Thoracic aorta (tissue), 2 donors: Measurements from ENCODE around the gene MICAL2. TPM values are rescaled to one million over a fixed set of nuclear protein-coding genes. Genes with fewer than 3 reads are reported as not detected.
A peak's percentile ranks its signal among the peaks of the same experiment; 100 is the strongest.

ENCODE experiments used
- ATAC-seq: fragments of 150-250 bp; one replicate; pipeline ENCODE4 v1.8.0; 2017; ENCODE audit warnings: low read depth; ENCODE audit not compliant: insufficient number of reproducible peaks, low FRiP score
- DNase-seq: peaks from one replicate; pipeline ENCODE4 v3.0.0-alpha.2; 2020; ENCODE audit warnings: low spot score
- H3K27ac ChIP-seq, 2 donors: fragments of 200-600 bp; sonication (generic); 1 replicate in 1 of 2; 2 replicates in 1 of 2; pipeline ENCODE4 v1.5.1; 2016; ENCODE audit warnings: mild to moderate bottlenecking in 2 of 2, moderate library complexity in 2 of 2
- H3K27me3 ChIP-seq: fragments of 200-600 bp; sonication (generic); replicated peaks from 2 replicates; pipeline ENCODE4 v1.6.0; 2016; ENCODE audit warnings: mild to moderate bottlenecking; ENCODE audit not compliant: insufficient read depth
- H3K36me3 ChIP-seq: fragments of 200-600 bp; sonication (generic); one replicate; pipeline ENCODE4 v1.5.1; 2016
- H3K4me1 ChIP-seq, 2 donors: fragments of 200-600 bp; sonication (generic); 1 replicate in 1 of 2; 2 replicates in 1 of 2; pipeline versions ENCODE4 v1.5.1 to v1.6.0; 2016; ENCODE audit warnings: low read depth in 2 of 2, mild to moderate bottlenecking in 1 of 2; ENCODE audit not compliant: control insufficient read depth in 1 of 2
- H3K4me3 ChIP-seq: fragments of 200-600 bp; sonication (generic); 2 replicates; pipeline ENCODE4 v1.5.1; 2016; ENCODE audit warnings: mild to moderate bottlenecking
- H3K9me3 ChIP-seq: fragments of 200-600 bp; sonication (generic); 2 replicates; pipeline ENCODE4 v1.5.1; 2016
- total RNA-seq, 2 donors: library from RNA; depleted of rRNA; stranded (reverse); fragments of >200 nt; gene quantifications; one replicate each; pipeline versions ENCODE4 v1.1.0 to v1.2.3, GENCODE V29; 2016
- TF ChIP-seq, protein P1 (sequence below): fragments of 200-600 bp; sonication (generic); IDR thresholded peaks from one replicate; pipeline ENCODE4 v1.5.1; 2019; ENCODE audit warnings: antibody characterized with exemption

MICAL2 gene
- total RNA-seq, 2 donors from 2014 or later = 791 to 989 TPM

DNA sequence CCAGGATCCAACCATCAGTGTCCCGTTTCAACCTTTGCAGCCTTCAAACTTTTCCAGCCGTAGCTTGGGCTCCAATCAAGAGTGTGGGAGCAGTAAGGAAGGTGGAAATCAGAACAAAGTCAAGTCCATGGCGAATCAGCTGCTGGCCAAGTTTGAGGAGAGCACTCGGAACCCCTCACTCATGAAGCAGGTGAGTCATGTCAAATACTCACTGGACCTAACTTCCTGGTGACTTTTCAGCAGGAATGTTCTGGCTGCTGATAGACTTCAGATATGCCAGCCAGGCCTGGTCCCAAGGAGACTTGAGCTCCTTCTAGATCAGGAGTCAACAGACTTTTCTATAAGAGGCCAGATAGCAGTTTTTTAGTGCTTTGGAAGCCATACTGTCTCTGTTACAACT is 129.0 kb downstream of the MICAL2 start:
- ATAC-seq = no peak
- peaks cover 43% of the 10 kb centered on the region for H3K36me3 ChIP-seq
- H3K9me3 ChIP-seq = no peaks in the 10 kb centered on the region
- DNase-seq = no peak
- peaks cover 54 to 100% of the 10 kb centered on the region in 2 donors for H3K4me1 ChIP-seq
- H3K27me3 ChIP-seq = no peaks in the 10 kb centered on the region
- TF ChIP-seq, protein P1, sequence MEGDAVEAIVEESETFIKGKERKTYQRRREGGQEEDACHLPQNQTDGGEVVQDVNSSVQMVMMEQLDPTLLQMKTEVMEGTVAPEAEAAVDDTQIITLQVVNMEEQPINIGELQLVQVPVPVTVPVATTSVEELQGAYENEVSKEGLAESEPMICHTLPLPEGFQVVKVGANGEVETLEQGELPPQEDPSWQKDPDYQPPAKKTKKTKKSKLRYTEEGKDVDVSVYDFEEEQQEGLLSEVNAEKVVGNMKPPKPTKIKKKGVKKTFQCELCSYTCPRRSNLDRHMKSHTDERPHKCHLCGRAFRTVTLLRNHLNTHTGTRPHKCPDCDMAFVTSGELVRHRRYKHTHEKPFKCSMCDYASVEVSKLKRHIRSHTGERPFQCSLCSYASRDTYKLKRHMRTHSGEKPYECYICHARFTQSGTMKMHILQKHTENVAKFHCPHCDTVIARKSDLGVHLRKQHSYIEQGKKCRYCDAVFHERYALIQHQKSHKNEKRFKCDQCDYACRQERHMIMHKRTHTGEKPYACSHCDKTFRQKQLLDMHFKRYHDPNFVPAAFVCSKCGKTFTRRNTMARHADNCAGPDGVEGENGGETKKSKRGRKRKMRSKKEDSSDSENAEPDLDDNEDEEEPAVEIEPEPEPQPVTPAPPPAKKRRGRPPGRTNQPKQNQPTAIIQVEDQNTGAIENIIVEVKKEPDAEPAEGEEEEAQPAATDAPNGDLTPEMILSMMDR = no peak
- peak overlapping the region; percentile 95 to 98 for H3K27ac ChIP-seq
- H3K4me3 ChIP-seq = no peak overlapping the region

DNA sequence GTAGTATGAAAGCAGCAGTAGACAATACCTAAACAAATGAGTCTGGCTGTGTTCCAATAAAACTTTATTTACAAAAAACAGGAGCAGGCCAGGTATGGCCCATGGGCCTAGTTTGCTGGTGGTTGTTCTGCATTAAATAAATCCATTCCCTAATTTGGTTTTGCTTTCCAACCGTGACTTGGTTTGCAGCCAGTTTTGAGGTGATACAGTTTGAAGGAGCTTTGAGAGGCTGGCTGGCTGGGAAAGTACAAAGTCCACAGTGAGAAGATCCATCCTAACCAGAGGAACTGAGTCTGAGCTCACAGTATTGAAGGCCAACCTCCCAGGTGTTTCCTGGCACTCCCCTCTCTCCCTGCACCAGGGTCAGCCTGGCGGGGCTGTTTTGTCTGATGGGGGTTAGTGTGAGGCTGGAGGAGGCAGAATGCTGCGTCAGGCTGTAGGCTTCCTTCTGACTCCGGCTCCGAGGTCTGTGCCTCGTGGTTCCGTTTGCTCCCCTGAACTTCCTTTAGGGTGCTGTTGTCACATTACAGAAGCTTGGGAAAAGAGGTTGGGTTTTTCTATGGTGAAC is 129.5 kb downstream of the MICAL2 start:
- Histone ChIP-seq H3K36me3 (peaks cover 45% of the 10 kb centered on the region), H3K4me3 (no peak overlapping the region), H3K27me3 (no peaks in the 10 kb centered on the region), H3K9me3 (no peaks in the 10 kb centered on the region), H3K27ac (peak overlapping the region; percentile 95 to 98), H3K4me1 (peaks cover 55 to 100% of the 10 kb centered on the region in 2 donors)
- ATAC-seq (no peak), DNase-seq (no peak)
- TF ChIP-seq, protein P1 = no peak

DNA sequence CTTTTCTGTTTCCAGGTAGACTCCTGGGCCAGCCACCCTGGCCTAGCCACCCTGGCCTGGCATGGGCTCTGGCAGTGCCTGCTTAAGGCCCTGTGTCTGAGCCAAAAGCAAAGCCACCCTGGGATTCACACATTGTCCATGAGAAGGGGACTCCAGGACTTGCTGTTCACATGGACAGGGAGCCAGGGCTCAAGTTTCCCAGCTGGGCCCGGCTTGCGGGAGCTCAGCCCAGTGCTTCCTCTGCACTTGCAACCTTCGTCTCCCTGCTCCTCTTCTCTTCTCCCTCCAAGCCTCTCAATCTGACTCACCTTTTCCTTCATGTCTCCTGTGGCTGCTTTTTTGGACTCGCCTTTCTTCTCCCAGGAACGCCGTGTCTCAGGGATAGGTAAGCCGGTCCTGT is 130.3 kb downstream of the MICAL2 start:
- Histone ChIP-seq H3K4me1 (peaks cover 53 to 100% of the 10 kb centered on the region in 2 donors), H3K27ac (peak overlapping the region; percentile 95 to 98), H3K4me3 (no peak overlapping the region), H3K9me3 (no peaks in the 10 kb centered on the region), H3K36me3 (peaks cover 49% of the 10 kb centered on the region), H3K27me3 (no peaks in the 10 kb centered on the region)
- DNase-seq = no peak
- TF ChIP-seq, protein P1 = no peak
- no peak for ATAC-seq

GRCh38 chr11:12241401-12241800 is 131.0 kb downstream of the MICAL2 start:
- ATAC-seq (no peak), DNase-seq (no peak)
- peaks cover 49 to 100% of the 10 kb centered on the region in 2 donors for H3K4me1 ChIP-seq
- peaks cover 51% of the 10 kb centered on the region for H3K36me3 ChIP-seq
- H3K27ac ChIP-seq = peak overlapping the region; percentile 95 to 98
- H3K27me3 ChIP-seq = no peaks in the 10 kb centered on the region
- TF ChIP-seq, protein P1 = no peak
- H3K9me3 ChIP-seq = no peaks in the 10 kb centered on the region
- no peak overlapping the region for H3K4me3 ChIP-seq

GRCh38 chr11:12241971-12242672 is 131.7 kb downstream of the MICAL2 start:
- Histone ChIP-seq H3K4me1 (peaks cover 52 to 100% of the 10 kb centered on the region in 2 donors), H3K27me3 (no peaks in the 10 kb centered on the region), H3K4me3 (no peak overlapping the region), H3K9me3 (no peaks in the 10 kb centered on the region), H3K36me3 (peaks cover 56% of the 10 kb centered on the region), H3K27ac (peak overlapping the region; percentile 95 to 98)
- ATAC-seq (no peak), DNase-seq (no peak)
- TF ChIP-seq, protein P1 = no peak
